ENCODE results near the gene PALLD. TPM values are rescaled to one million over a fixed set of nuclear protein-coding genes. Genes with fewer than 3 reads are reported as not detected.

The PALLD gene
- total and polyA plus RNA-seq, 2 of the 13 experiments (the other 11 are each of a cell fraction or from before 2014, with no cell fraction given), result 0.50 to 1.5 TPM

DNA sequence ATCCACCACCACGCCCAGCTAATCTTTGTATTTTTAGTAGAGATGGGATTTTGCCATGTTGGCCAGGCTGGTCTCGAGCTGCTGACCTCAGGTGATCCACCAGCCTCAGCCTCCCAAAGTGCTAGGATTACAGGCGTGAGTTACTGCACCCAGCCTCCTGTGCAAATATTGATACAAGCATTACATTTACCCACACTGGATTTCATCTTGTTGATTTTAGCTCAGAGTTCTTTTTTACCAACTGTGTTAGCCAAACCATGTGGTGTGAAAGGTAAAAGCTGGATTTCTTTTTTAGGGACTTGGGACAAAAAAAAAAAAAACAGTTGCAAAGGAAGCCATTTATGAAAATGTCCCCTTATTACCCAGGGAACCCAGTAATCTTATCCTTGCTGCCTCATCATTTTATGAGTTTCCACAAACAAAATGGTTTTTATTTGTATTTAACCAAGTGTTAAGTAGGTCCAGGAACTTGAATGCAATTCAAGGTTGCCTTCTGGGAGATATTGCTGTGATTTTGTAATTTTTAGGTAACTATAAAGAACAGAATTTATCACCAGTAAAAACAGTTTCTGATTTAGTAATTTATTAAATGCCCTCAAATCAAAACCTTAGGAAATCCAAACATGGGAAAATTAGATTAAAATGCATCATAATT is 202.5 kb downstream of the PALLD start (continued):
- TF ChIP-seq TGIF2 (CRISPR knock-in tag; IDR thresholded peaks at IDR 0.05) (no peak), MTA3 (CRISPR knock-in tag; IDR thresholded peaks at IDR 0.05) (no peak), TARDBP (CRISPR knock-in tag; IDR thresholded peaks at IDR 0.05) (peak; percentile 58; the same call in 1 of the 2 replicates), ISX (CRISPR knock-in tag; conservative IDR thresholded peaks at IDR 0.05) (no peak), ESRRA (CRISPR knock-in tag; IDR thresholded peaks at IDR 0.05; ENCODE audit: low read depth) (no peak), ZNF251 (CRISPR knock-in tag; IDR thresholded peaks at IDR 0.05) (no peak), ZNF101 (CRISPR knock-in tag; IDR thresholded peaks at IDR 0.05; ENCODE audit: borderline replicate concordance, low read depth) (no peak), ZBTB38 (CRISPR knock-in tag; IDR thresholded peaks at IDR 0.05) (no peak), ZNF333 (CRISPR knock-in tag; IDR thresholded peaks at IDR 0.05; ENCODE audit: borderline replicate concordance) (no peak), RNF2 (conservative IDR thresholded peaks at IDR 0.05; ENCODE audit: low read depth) (no peak), DPF2 (CRISPR knock-in tag; IDR thresholded peaks at IDR 0.05; ENCODE audit: borderline replicate concordance, low read depth) (no peak), ZMYM4 (CRISPR knock-in tag; IDR thresholded peaks at IDR 0.05) (peak; percentile 82), FOXJ3 (CRISPR knock-in tag; IDR thresholded peaks at IDR 0.05; ENCODE audit: borderline replicate concordance) (no peak), ZNF720 (CRISPR knock-in tag; IDR thresholded peaks at IDR 0.05) (no peak), ZNF83 (CRISPR knock-in tag; IDR thresholded peaks at IDR 0.05; ENCODE audit: borderline replicate concordance) (no peak), SMYD3 (CRISPR knock-in tag; IDR thresholded peaks at IDR 0.05) (no peak), ELF1 (CRISPR knock-in tag; IDR thresholded peaks at IDR 0.05) (no peak), KLF9 (CRISPR knock-in tag; IDR thresholded peaks at IDR 0.05; ENCODE audit: low read depth) (no peak), JUNB (CRISPR knock-in tag; IDR thresholded peaks at IDR 0.05; ENCODE audit: borderline replicate concordance) (no peak), ZBTB20 (CRISPR knock-in tag; IDR thresholded peaks at IDR 0.05; ENCODE audit: borderline replicate concordance, low read depth) (no peak)
- TF ChIP-seq, protein P1, sequence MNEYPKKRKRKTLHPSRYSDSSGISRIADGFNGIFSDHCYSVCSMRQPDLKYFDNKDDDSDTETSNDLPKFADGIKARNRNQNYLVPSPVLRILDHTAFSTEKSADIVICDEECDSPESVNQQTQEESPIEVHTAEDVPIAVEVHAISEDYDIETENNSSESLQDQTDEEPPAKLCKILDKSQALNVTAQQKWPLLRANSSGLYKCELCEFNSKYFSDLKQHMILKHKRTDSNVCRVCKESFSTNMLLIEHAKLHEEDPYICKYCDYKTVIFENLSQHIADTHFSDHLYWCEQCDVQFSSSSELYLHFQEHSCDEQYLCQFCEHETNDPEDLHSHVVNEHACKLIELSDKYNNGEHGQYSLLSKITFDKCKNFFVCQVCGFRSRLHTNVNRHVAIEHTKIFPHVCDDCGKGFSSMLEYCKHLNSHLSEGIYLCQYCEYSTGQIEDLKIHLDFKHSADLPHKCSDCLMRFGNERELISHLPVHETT (CRISPR knock-in tag; conservative IDR thresholded peaks at IDR 0.05), result no peak
- TF ChIP-seq, protein P2, sequence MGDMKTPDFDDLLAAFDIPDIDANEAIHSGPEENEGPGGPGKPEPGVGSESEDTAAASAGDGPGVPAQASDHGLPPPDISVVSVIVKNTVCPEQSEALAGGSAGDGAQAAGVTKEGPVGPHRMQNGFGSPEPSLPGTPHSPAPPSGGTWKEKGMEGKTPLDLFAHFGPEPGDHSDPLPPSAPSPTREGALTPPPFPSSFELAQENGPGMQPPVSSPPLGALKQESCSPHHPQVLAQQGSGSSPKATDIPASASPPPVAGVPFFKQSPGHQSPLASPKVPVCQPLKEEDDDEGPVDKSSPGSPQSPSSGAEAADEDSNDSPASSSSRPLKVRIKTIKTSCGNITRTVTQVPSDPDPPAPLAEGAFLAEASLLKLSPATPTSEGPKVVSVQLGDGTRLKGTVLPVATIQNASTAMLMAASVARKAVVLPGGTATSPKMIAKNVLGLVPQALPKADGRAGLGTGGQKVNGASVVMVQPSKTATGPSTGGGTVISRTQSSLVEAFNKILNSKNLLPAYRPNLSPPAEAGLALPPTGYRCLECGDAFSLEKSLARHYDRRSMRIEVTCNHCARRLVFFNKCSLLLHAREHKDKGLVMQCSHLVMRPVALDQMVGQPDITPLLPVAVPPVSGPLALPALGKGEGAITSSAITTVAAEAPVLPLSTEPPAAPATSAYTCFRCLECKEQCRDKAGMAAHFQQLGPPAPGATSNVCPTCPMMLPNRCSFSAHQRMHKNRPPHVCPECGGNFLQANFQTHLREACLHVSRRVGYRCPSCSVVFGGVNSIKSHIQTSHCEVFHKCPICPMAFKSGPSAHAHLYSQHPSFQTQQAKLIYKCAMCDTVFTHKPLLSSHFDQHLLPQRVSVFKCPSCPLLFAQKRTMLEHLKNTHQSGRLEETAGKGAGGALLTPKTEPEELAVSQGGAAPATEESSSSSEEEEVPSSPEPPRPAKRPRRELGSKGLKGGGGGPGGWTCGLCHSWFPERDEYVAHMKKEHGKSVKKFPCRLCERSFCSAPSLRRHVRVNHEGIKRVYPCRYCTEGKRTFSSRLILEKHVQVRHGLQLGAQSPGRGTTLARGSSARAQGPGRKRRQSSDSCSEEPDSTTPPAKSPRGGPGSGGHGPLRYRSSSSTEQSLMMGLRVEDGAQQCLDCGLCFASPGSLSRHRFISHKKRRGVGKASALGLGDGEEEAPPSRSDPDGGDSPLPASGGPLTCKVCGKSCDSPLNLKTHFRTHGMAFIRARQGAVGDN (CRISPR knock-in tag; IDR thresholded peaks at IDR 0.05), result no peak
- TF ChIP-seq, protein P3, sequence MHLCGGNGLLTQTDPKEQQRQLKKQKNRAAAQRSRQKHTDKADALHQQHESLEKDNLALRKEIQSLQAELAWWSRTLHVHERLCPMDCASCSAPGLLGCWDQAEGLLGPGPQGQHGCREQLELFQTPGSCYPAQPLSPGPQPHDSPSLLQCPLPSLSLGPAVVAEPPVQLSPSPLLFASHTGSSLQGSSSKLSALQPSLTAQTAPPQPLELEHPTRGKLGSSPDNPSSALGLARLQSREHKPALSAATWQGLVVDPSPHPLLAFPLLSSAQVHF (CRISPR knock-in tag; IDR thresholded peaks at IDR 0.05), result no peak
- TF ChIP-seq, protein P4, sequence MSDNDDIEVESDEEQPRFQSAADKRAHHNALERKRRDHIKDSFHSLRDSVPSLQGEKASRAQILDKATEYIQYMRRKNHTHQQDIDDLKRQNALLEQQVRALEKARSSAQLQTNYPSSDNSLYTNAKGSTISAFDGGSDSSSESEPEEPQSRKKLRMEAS (IDR thresholded peaks at IDR 0.05), result no peak
- TF ChIP-seq, protein P5, sequence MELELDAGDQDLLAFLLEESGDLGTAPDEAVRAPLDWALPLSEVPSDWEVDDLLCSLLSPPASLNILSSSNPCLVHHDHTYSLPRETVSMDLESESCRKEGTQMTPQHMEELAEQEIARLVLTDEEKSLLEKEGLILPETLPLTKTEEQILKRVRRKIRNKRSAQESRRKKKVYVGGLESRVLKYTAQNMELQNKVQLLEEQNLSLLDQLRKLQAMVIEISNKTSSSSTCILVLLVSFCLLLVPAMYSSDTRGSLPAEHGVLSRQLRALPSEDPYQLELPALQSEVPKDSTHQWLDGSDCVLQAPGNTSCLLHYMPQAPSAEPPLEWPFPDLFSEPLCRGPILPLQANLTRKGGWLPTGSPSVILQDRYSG (CRISPR knock-in tag; IDR thresholded peaks at IDR 0.05), result no peak
